Uterus (tissue), 4 donors: ENCODE results near the gene USO1. TPM values are rescaled to one million over a fixed set of nuclear protein-coding genes. Genes with fewer than 3 reads are reported as not detected.

Experiments
- DNase-seq, 2 donors: peaks; one replicate each; pipeline ENCODE4 v3.0.0-alpha.2; 2019 to 2020
- H3K27ac ChIP-seq, 2 donors: fragments of 200-600 bp; sonication (generic); 1 replicate in 1 of 2; 2 replicates in 1 of 2; pipeline ENCODE4 v1.5.1; 2016 to 2018
- H3K27me3 ChIP-seq, 2 donors: fragments of 200-600 bp; sonication (generic); one replicate each; pipeline ENCODE4 v1.5.1; 2018 to 2019; ENCODE audit warnings: control low read depth in 1 of 2
- H3K36me3 ChIP-seq, 2 donors: fragments of 200-600 bp; sonication (generic); one replicate each; pipeline ENCODE4 v1.5.1; 2019; ENCODE audit warnings: control low read depth in 1 of 2
- H3K4me1 ChIP-seq, 2 donors: fragments of 200-600 bp; sonication (generic); one replicate each; pipeline ENCODE4 v1.5.1; 2018 to 2019; ENCODE audit warnings: control low read depth in 1 of 2
- H3K4me3 ChIP-seq, 2 donors: fragments of 200-600 bp; sonication (generic); 1 replicate in 1 of 2; 2 replicates in 1 of 2; pipeline ENCODE4 v1.5.1; 2018 to 2019; ENCODE audit warnings: mild to moderate bottlenecking in 1 of 2
- H3K9me3 ChIP-seq, 2 donors: fragments of 200-600 bp; sonication (generic); one replicate each; pipeline ENCODE4 v1.5.1; 2019; ENCODE audit warnings: control low read depth in 1 of 2
- CTCF ChIP-seq, 4 experiments: fragments of 200-600 bp in 2 of 4; fragments of 450-650 bp in 2 of 4; sonication (generic) in 2 of 4; IDR thresholded peaks; one replicate each; pipeline ENCODE4 v1.5.1; 2016 to 2019; ENCODE audit warnings: antibody characterized with exemption in 4 of 4, mild to moderate bottlenecking in 2 of 4, moderate library complexity in 1 of 4
- POLR2A ChIP-seq, 2 donors: fragments of 450-650 bp; IDR thresholded peaks; one replicate each; pipeline ENCODE4 v1.6.1; 2016; ENCODE audit warnings: antibody characterized with exemption in 2 of 2, mild to moderate bottlenecking in 1 of 2, moderate library complexity in 1 of 2
- intact Hi-C: fragments of 100-400 bp; cut with DNase I; formaldehyde crosslinking; loops from one replicate; pipeline ENCODE4 v1.15.1; 2023; ENCODE audit warnings: low total_unique reads
- total RNA-seq, 4 donors: library from RNA; depleted of rRNA in 3 of 4; stranded (reverse); fragments of >200 nt in 3 of 4; gene quantifications; one replicate each; pipeline versions ENCODE4 v1.1.0 to v1.2.4, GENCODE V29; 2014 to 2023
- donor health status: DM: yes; HTN: yes; CAD: no.

The USO1 gene
- total RNA-seq, 4 donors from 2014 or later, result 20.0 to 127 (median 59.4) TPM

GRCh38 chr4:75822416-75822815 lies 98.0 kb downstream of the USO1 start:
- Histone ChIP-seq H3K27me3 (no peaks in the 10 kb centered on the region), H3K27ac (no peak overlapping the region), H3K9me3 (no peaks in the 10 kb centered on the region), H3K4me3 (no peak overlapping the region), H3K4me1 (no peaks in the 10 kb centered on the region), H3K36me3 (no peaks in the 10 kb centered on the region)
- DNase-seq, result no peak
- intact Hi-C loops, result no loop called here
- TF ChIP-seq CTCF (IDR thresholded peaks at IDR 0.05), result no peak
- TF ChIP-seq POLR2A (IDR thresholded peaks at IDR 0.05), result no peak

GRCh38 chr4:75823812-75824211 lies 99.4 kb downstream of the USO1 start:
- DNase-seq, result no peak
- intact Hi-C loops, result no loop called here
- no peak for TF ChIP-seq POLR2A (IDR thresholded peaks at IDR 0.05)
- TF ChIP-seq CTCF (IDR thresholded peaks at IDR 0.05), result no peak
- Histone ChIP-seq H3K27ac (no peak overlapping the region), H3K4me3 (no peak overlapping the region), H3K27me3 (no peaks in the 10 kb centered on the region), H3K4me1 (no peaks in the 10 kb centered on the region), H3K36me3 (no peaks in the 10 kb centered on the region), H3K9me3 (no peaks in the 10 kb centered on the region)

- Histone ChIP-seq H3K4me3 (no peak overlapping the region), H3K27me3 (no peaks in the 10 kb centered on the region), H3K36me3 (no peaks in the 10 kb centered on the region), H3K27ac (no peak overlapping the region), H3K9me3 (no peaks in the 10 kb centered on the region), H3K4me1 (no peaks in the 10 kb centered on the region)
- TF ChIP-seq POLR2A (IDR thresholded peaks at IDR 0.05) (no peak), CTCF (IDR thresholded peaks at IDR 0.05) (no peak)
- intact Hi-C loops, result no loop called here
- no peak for DNase-seq
Observed at GRCh38 chr4:75830906-75831305, 106.5 kb downstream of the USO1 start.

- no peak for DNase-seq
Observed at GRCh38 chr4:75831856-75832405, 107.6 kb downstream of the USO1 start.

More at GRCh38 chr4:75831856-75832405, 107.6 kb downstream of the USO1 start:
- TF ChIP-seq POLR2A (IDR thresholded peaks at IDR 0.05) (no peak), CTCF (IDR thresholded peaks at IDR 0.05) (no peak)
- H3K9me3 ChIP-seq, result no peaks in the 10 kb centered on the region
- no peaks in the 10 kb centered on the region for H3K36me3 ChIP-seq
- H3K27ac ChIP-seq, result no peak overlapping the region
- intact Hi-C loops, result no loop called here
- no peak overlapping the region for H3K4me3 ChIP-seq
- no peaks in the 10 kb centered on the region for H3K27me3 ChIP-seq
- no peaks in the 10 kb centered on the region for H3K4me1 ChIP-seq
